Panc1 (cell line): ENCODE data around the gene SELENOS.

Source experiments
- POLR2AphosphoS5 ChIP-seq: IDR thresholded peaks from 2 replicates; pipeline ENCODE4 v1.6.1; 2012; ENCODE audit warnings: mild to moderate bottlenecking, low read depth, low read length, moderate library complexity
- SIN3A ChIP-seq: IDR thresholded peaks from 2 replicates; pipeline ENCODE4 v1.6.1; 2012; ENCODE audit warnings: low read depth, mild to moderate bottlenecking, low read length, moderate library complexity, borderline replicate concordance; ENCODE audit not compliant: insufficient read depth
- TF ChIP-seq, protein P1 (sequence below): fragments of 450-650 bp; IDR thresholded peaks from 2 replicates; pipeline ENCODE4 v1.5.1; 2017; ENCODE audit warnings: mild to moderate bottlenecking

DNA sequence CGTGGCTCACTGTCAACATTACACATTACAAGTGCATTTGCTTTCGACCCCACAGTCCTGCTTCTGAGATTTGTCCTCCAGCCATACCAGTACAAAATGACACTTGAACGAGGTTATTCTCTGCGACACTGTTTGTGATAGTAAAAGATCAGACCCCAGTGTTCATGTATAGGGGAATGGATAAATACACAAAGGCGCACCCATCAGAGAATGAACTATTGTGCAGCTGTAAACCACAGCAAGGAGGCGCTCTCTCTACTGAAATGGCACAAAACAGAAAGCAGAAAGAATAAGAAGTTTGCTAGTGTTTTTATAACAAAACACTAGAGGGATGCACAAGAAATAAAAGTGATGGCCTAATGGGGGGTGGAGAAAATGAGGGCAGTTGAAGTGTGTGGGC is 20.5 kb downstream of the SELENOS start:
- TF ChIP-seq, protein P1, sequence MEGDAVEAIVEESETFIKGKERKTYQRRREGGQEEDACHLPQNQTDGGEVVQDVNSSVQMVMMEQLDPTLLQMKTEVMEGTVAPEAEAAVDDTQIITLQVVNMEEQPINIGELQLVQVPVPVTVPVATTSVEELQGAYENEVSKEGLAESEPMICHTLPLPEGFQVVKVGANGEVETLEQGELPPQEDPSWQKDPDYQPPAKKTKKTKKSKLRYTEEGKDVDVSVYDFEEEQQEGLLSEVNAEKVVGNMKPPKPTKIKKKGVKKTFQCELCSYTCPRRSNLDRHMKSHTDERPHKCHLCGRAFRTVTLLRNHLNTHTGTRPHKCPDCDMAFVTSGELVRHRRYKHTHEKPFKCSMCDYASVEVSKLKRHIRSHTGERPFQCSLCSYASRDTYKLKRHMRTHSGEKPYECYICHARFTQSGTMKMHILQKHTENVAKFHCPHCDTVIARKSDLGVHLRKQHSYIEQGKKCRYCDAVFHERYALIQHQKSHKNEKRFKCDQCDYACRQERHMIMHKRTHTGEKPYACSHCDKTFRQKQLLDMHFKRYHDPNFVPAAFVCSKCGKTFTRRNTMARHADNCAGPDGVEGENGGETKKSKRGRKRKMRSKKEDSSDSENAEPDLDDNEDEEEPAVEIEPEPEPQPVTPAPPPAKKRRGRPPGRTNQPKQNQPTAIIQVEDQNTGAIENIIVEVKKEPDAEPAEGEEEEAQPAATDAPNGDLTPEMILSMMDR: peak; percentile 62
- no peak for TF ChIP-seq SIN3A
- TF ChIP-seq POLR2AphosphoS5: no peak
